Lower lobe of right lung (tissue), 2 donors: ENCODE data around the gene CERS2. TPM values are rescaled to one million over a fixed set of nuclear protein-coding genes. Genes with fewer than 3 reads are reported as not detected.

Experiments
- ATAC-seq, 2 donors: fragments of 200-7000 bp; cut with Tn5 transposase; one replicate each; pipeline ENCODE4 v1.9.1; 2020 to 2022; ENCODE audit warnings: mild to moderate bottlenecking in 2 of 2, moderate library complexity in 2 of 2
- DNase-seq: peaks from one replicate; pipeline ENCODE4 v3.0.0-alpha.2; 2020
- H3K27ac ChIP-seq: fragments of 200-600 bp; one replicate; pipeline ENCODE4 v1.8.0; 2022
- H3K27me3 ChIP-seq: fragments of 200-600 bp; one replicate; pipeline ENCODE4 v1.8.0; 2022; ENCODE audit warnings: low read depth
- H3K36me3 ChIP-seq: fragments of 200-600 bp; one replicate; pipeline ENCODE4 v1.8.0; 2022; ENCODE audit warnings: mild to moderate bottlenecking
- H3K4me1 ChIP-seq: fragments of 200-600 bp; one replicate; pipeline ENCODE4 v1.8.0; 2022
- H3K4me3 ChIP-seq: fragments of 200-600 bp; one replicate; pipeline ENCODE4 v1.8.0; 2022; ENCODE audit warnings: mild to moderate bottlenecking
- H3K9me3 ChIP-seq: fragments of 200-600 bp; one replicate; pipeline ENCODE4 v1.8.0; 2022
- CTCF ChIP-seq: fragments of 200-600 bp; IDR thresholded peaks from one replicate; pipeline ENCODE4 v1.8.0; 2022; ENCODE audit warnings: antibody characterized with exemption, mild to moderate bottlenecking
- intact Hi-C: fragments of 100-400 bp; cut with DNase I; formaldehyde crosslinking; loops from one replicate; pipeline ENCODE4 v1.11.0; 2022
- total RNA-seq: library from RNA; stranded (reverse); fragmentation: NEBNext Ultra II Directional; extraction: Animal tissue kit (Norgen Biotek cat#: 25700); gene quantifications from one replicate; pipeline ENCODE4 v1.2.1, GENCODE V29; 2021
- donor health status: DM: no; HTN: yes; CAD: no; lungs with severe emphysema.

The CERS2 gene
- total RNA-seq, 1 donor from 2014 or later: 297 TPM

DNA sequence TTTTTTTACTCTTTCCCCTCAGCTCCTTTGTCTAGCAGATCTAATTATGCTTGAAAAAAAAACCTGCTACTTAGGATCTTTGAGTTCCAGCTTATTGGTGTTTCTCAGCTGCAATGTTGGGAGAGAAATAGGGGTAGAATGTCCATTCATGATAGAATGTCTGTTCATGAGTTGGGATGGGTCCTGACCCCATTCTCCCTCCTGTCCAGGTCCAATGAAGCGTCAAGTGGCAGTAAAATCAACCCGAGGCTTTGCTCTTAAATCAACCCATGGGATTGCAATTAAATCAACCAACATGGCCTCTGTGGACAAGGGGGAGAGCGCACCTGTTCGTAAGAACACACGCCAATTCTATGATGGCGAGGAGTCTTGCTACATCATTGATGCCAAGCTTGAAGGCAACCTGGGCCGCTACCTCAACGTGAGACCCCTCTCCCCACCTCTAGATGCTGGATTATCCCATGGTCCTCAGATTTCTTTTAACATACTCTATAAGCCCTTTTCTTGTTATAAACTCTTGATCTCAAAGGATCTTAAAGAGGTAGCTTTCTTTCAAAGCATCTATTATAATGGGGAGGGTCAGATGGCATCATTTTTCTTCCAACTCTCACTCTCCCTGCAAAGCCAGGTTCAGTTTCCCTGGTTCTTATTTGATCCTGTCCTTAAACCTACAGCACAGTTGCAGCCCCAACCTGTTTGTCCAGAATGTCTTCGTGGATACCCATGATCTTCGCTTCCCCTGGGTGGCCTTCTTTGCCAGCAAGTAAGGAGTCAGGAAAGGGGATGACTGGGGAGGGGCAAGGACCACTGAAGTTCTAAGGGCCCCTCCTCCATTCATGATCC, 11.1 kb downstream of the CERS2 start:
- no peaks in the 10 kb centered on the region for H3K27me3 ChIP-seq
- no peak for ATAC-seq
- H3K4me3 ChIP-seq: no peak overlapping the region
- H3K4me1 ChIP-seq: no peaks in the 10 kb centered on the region
- H3K36me3 ChIP-seq: peaks cover 100% of the 10 kb centered on the region
- no peak overlapping the region for H3K27ac ChIP-seq
- H3K9me3 ChIP-seq: no peaks in the 10 kb centered on the region
- no peak for DNase-seq
- intact Hi-C loops: no loop called here
- no peak for TF ChIP-seq CTCF

- H3K4me3 ChIP-seq: no peak overlapping the region
- H3K9me3 ChIP-seq: no peaks in the 10 kb centered on the region
- no peak for TF ChIP-seq CTCF
- H3K27me3 ChIP-seq: no peaks in the 10 kb centered on the region
- peaks cover 100% of the 10 kb centered on the region for H3K36me3 ChIP-seq
- no peak for ATAC-seq
- intact Hi-C loops: no loop called here
- H3K4me1 ChIP-seq: no peaks in the 10 kb centered on the region
- DNase-seq: no peak
- H3K27ac ChIP-seq: no peak overlapping the region
Measured at GRCh38 chr1:150961756-150962155, 12.9 kb downstream of the CERS2 start.

DNA sequence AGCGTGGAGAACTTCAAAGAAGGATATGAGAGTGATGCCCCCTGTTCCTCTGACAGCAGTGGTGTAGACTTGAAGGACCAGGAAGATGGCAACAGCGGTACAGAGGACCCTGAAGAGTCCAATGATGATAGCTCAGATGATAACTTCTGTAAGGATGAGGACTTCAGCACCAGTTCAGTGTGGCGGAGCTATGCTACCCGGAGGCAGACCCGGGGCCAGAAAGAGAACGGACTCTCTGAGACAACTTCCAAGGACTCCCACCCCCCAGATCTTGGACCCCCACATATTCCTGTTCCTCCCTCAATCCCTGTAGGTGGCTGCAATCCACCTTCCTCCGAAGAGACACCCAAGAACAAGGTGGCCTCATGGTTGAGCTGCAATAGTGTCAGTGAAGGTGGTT, 14.0 kb downstream of the CERS2 start:
- Histone ChIP-seq H3K27ac (no peak overlapping the region), H3K4me1 (no peaks in the 10 kb centered on the region), H3K4me3 (no peak overlapping the region), H3K36me3 (peaks cover 92% of the 10 kb centered on the region), H3K9me3 (no peaks in the 10 kb centered on the region), H3K27me3 (no peaks in the 10 kb centered on the region)
- ATAC-seq (no peak), DNase-seq (no peak)
- intact Hi-C loops: no loop called here
- TF ChIP-seq CTCF: no peak

- no peak for TF ChIP-seq CTCF
- intact Hi-C loops: no loop called here
- Histone ChIP-seq H3K36me3 (peaks cover 92% of the 10 kb centered on the region), H3K27me3 (no peaks in the 10 kb centered on the region), H3K9me3 (no peaks in the 10 kb centered on the region), H3K4me1 (no peaks in the 10 kb centered on the region), H3K27ac (no peak overlapping the region), H3K4me3 (no peak overlapping the region)
- no peak for DNase-seq
- ATAC-seq: no peak
Measured at GRCh38 chr1:150957666-150958065, 17.0 kb downstream of the CERS2 start.

DNA sequence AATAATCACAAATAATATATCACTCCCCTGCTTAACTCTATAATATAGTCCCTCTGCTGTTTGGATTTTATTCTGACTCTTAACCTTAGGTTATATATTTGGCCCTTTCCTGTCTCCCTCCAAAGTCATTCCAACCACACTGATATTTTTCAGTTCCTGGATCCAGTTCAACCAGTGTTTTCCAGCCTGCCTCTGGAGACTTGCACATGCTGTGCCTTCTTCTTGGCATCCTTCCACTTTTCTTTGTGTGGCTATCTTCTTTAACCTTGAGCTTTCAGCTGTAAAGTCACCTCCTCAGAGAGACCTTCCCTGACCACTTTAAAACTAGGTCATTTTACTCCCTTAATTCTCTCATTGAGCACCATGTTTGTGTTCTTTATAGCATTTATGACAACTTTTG, 19.4 kb downstream of the CERS2 start:
- ATAC-seq (no peak), DNase-seq (no peak)
- Histone ChIP-seq H3K27ac (no peak overlapping the region), H3K9me3 (no peaks in the 10 kb centered on the region), H3K36me3 (peaks cover 92% of the 10 kb centered on the region), H3K27me3 (no peaks in the 10 kb centered on the region), H3K4me1 (no peaks in the 10 kb centered on the region), H3K4me3 (no peak overlapping the region)
- intact Hi-C loops: no loop called here
- TF ChIP-seq CTCF: no peak
